Ishikawa (cell line): ENCODE measurements around the gene ATG101.

Source experiments
- CREB1 ChIP-seq: IDR thresholded peaks from 2 replicates; pipeline ENCODE4 v1.6.1; 2012; ENCODE audit warnings: low read depth
- EGR1 ChIP-seq: IDR thresholded peaks from 2 replicates; pipeline ENCODE4 v1.6.1; 2012
- EP300 ChIP-seq: IDR thresholded peaks from 2 replicates; pipeline ENCODE4 v1.6.1; 2012; ENCODE audit warnings: borderline replicate concordance
- FOXM1 ChIP-seq: IDR thresholded peaks from 2 replicates; pipeline ENCODE4 v1.6.1; 2012; ENCODE audit warnings: low read depth, borderline replicate concordance
- NFIC ChIP-seq: IDR thresholded peaks from 2 replicates; pipeline ENCODE4 v1.6.1; 2012
- REST ChIP-seq: IDR thresholded peaks from 2 replicates; pipeline ENCODE4 v1.6.1; 2012; ENCODE audit warnings: low read depth, mild to moderate bottlenecking
- TAF1 ChIP-seq: IDR thresholded peaks from 2 replicates; pipeline ENCODE4 v1.6.1; 2012; ENCODE audit warnings: low read depth, mild to moderate bottlenecking
- TEAD4 ChIP-seq: IDR thresholded peaks from 2 replicates; pipeline ENCODE4 v1.6.1; 2012
- USF1 ChIP-seq: IDR thresholded peaks from 2 replicates; pipeline ENCODE4 v1.6.1; 2012

GRCh38 chr12:52052468-52053186 lies 17.2 kb upstream of the ATG101 start:
- TF ChIP-seq CREB1 (no peak), NFIC (no peak), EP300 (no peak), TAF1 (no peak), REST (no peak), TEAD4 (no peak), FOXM1 (no peak), EGR1 (no peak), USF1 (no peak)
